Measurements from ENCODE around the gene PDZRN4. TPM values are rescaled to one million over a fixed set of nuclear protein-coding genes. Genes with fewer than 3 reads are reported as not detected.

PDZRN4 gene
- total RNA-seq, 4 donors from 2014 or later = 43.9 to 75.2 (median 50.6) TPM

- no peaks in the 10 kb centered on the region for H3K27me3 ChIP-seq
- no peak overlapping the region for H3K27ac ChIP-seq (replicated peaks in 1 of 4)
- H3K4me3 ChIP-seq = no peak overlapping the region
- no peaks in the 10 kb centered on the region for H3K36me3 ChIP-seq
- WGBS = 92% methylated on average over 2 of the region's 2 CpGs
- no peak for TF ChIP-seq POLR2A (IDR thresholded peaks at IDR 0.05; ENCODE audit: low read depth)
- TF ChIP-seq EP300 (IDR thresholded peaks at IDR 0.05) = no peak
- TF ChIP-seq, protein P1, sequence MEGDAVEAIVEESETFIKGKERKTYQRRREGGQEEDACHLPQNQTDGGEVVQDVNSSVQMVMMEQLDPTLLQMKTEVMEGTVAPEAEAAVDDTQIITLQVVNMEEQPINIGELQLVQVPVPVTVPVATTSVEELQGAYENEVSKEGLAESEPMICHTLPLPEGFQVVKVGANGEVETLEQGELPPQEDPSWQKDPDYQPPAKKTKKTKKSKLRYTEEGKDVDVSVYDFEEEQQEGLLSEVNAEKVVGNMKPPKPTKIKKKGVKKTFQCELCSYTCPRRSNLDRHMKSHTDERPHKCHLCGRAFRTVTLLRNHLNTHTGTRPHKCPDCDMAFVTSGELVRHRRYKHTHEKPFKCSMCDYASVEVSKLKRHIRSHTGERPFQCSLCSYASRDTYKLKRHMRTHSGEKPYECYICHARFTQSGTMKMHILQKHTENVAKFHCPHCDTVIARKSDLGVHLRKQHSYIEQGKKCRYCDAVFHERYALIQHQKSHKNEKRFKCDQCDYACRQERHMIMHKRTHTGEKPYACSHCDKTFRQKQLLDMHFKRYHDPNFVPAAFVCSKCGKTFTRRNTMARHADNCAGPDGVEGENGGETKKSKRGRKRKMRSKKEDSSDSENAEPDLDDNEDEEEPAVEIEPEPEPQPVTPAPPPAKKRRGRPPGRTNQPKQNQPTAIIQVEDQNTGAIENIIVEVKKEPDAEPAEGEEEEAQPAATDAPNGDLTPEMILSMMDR (IDR thresholded peaks at IDR 0.05) = no peak
- no peak for TF ChIP-seq POLR2AphosphoS5 (IDR thresholded peaks at IDR 0.05)
- peaks cover 0 to 16% (median 11%) of the 10 kb centered on the region in 4 donors for H3K4me1 ChIP-seq
- no peak for DNase-seq (ENCODE audit: extremely low spot score)
- H3K9me3 ChIP-seq = no peaks in the 10 kb centered on the region
- intact Hi-C loops (cut with DNase I) = no loop called here
These were observed 338.9 kb downstream of the PDZRN4 start for GRCh38 chr12:41527062-41527461.

DNA sequence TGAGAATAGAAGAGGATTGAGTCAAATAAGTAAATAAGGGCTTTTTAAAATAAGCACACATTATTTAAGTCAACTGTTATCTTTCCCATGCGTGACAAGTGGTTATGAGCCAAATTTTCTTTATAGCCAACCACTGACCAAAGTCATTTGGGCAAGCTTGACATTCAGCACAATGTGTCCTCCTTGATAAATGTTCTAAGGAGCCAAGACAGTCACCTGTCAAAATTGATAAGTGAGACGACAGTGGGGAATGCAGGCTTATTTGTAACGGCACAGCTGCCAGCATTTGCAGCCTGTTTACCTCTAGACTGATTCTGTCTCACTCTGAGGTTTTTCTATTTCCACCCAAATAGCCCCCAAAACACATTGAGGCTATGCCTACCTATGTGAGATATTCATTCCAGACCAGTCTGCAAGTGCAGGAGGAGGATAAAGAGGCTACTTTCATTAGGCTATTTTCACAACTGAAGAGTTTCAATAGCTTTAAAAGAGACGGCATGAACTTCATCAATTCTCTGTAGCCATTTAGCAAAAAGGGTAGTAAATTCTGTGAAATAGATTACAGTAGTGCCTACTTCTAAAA lies 339.5 kb downstream of the PDZRN4 start:
- Histone ChIP-seq H3K4me3 (no peak overlapping the region), H3K9me3 (no peaks in the 10 kb centered on the region), H3K27ac (replicated peaks in 1 of 4) (no peak overlapping the region), H3K4me1 (peaks cover 0 to 11% (median 7%) of the 10 kb centered on the region in 4 donors), H3K27me3 (no peaks in the 10 kb centered on the region), H3K36me3 (no peaks in the 10 kb centered on the region)
- TF ChIP-seq POLR2A (IDR thresholded peaks at IDR 0.05; ENCODE audit: low read depth) (no peak), EP300 (IDR thresholded peaks at IDR 0.05) (no peak)
- 87% methylated on average over 4 of the region's 4 CpGs for WGBS
- no peak for DNase-seq (ENCODE audit: extremely low spot score)
- intact Hi-C loops (cut with DNase I) = no loop called here

- peaks cover 0 to 10% (median 7%) of the 10 kb centered on the region in 4 donors for H3K4me1 ChIP-seq
- H3K27me3 ChIP-seq = no peaks in the 10 kb centered on the region
- H3K4me3 ChIP-seq = no peak overlapping the region
- DNase-seq (ENCODE audit: extremely low spot score) = no peak
- H3K27ac ChIP-seq (replicated peaks in 1 of 4) = no peak overlapping the region
- no peaks in the 10 kb centered on the region for H3K9me3 ChIP-seq
- H3K36me3 ChIP-seq = no peaks in the 10 kb centered on the region
- TF ChIP-seq POLR2A (IDR thresholded peaks at IDR 0.05; ENCODE audit: low read depth) = no peak
- no peak for TF ChIP-seq POLR2AphosphoS5 (IDR thresholded peaks at IDR 0.05)
- TF ChIP-seq, protein P1 (IDR thresholded peaks at IDR 0.05) = no peak
- TF ChIP-seq EP300 (IDR thresholded peaks at IDR 0.05) = no peak
- WGBS = 86% methylated on average over 3 of the region's 3 CpGs
- intact Hi-C loops (cut with DNase I) = no loop called here
These were observed 340.8 kb downstream of the PDZRN4 start for GRCh38 chr12:41528874-41529273.

DNA sequence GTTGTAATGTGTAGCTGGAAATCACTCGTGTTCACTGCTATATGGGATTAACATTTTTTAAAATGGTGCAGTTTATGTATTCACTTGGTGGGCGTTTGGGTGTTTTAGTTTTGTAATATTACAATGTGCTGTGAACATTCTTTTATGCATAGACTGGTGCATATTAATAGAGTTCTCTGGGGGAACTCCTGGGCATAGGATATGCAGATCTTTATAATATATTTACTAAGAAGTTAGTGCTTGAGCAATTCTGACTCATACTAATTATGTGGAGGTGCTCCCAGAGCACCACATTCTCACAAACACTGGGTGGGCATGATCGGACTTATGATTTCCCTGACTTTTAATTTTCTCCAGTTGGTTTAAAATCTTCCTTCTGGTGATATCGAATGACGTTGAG lies 342.3 kb downstream of the PDZRN4 start:
- Histone ChIP-seq H3K4me1 (peaks cover 0 to 10% (median 7%) of the 10 kb centered on the region in 4 donors), H3K36me3 (no peaks in the 10 kb centered on the region), H3K27ac (replicated peaks in 1 of 4) (peak overlapping the region in 2 of 4 donors; percentile 56 to 69), H3K4me3 (no peak overlapping the region), H3K9me3 (no peaks in the 10 kb centered on the region), H3K27me3 (no peaks in the 10 kb centered on the region)
- no peak for DNase-seq (ENCODE audit: extremely low spot score)
- TF ChIP-seq POLR2AphosphoS5 (IDR thresholded peaks at IDR 0.05) = no peak
- TF ChIP-seq, protein P1 (IDR thresholded peaks at IDR 0.05) = no peak
- TF ChIP-seq POLR2A (IDR thresholded peaks at IDR 0.05; ENCODE audit: low read depth) = no peak
- TF ChIP-seq EP300 (IDR thresholded peaks at IDR 0.05) = no peak
- intact Hi-C loops (cut with DNase I) = no loop called here
- 76% methylated on average over 5 of the region's 5 CpGs for WGBS

GRCh38 chr12:41531147-41531829 lies 343.2 kb downstream of the PDZRN4 start:
- 54% methylated on average over 13 of the region's 13 CpGs for WGBS

More at GRCh38 chr12:41531147-41531829, 343.2 kb downstream of the PDZRN4 start:
- H3K4me1 ChIP-seq = peaks cover 0 to 10% (median 7%) of the 10 kb centered on the region in 4 donors
- H3K27me3 ChIP-seq = no peaks in the 10 kb centered on the region
- DNase-seq (ENCODE audit: extremely low spot score) = peak; percentile 93
- H3K9me3 ChIP-seq = no peaks in the 10 kb centered on the region
- TF ChIP-seq, protein P1 (IDR thresholded peaks at IDR 0.05) = no peak
- TF ChIP-seq POLR2A (IDR thresholded peaks at IDR 0.05; ENCODE audit: low read depth) (no peak), POLR2AphosphoS5 (IDR thresholded peaks at IDR 0.05) (peak in 1 of 2 donors; percentile 44)
- peak overlapping the region; percentile 39 to 69 (median 52) for H3K27ac ChIP-seq (replicated peaks in 1 of 4)
- no peak overlapping the region for H3K4me3 ChIP-seq
- intact Hi-C loops (cut with DNase I) = no loop called here
- H3K36me3 ChIP-seq = no peaks in the 10 kb centered on the region

Measured in esophagus muscularis mucosa (tissue), 4 donors.